K562 (cell line): ENCODE data around the gene NAV2. TPM values are rescaled to one million over a fixed set of nuclear protein-coding genes. Genes with fewer than 3 reads are reported as not detected.

ENCODE experiments used
- ATAC-seq: fragments of 200-7000 bp; cut with Tn5 transposase; 3 replicates; pipeline ENCODE4 v1.9.1; 2020; ENCODE audit warnings: moderate library complexity
- BruUV-seq: library from RNA; stranded (reverse); fragments of 400-500 nt; replicated peaks from 2 replicates; lab custom pipeline; 2021; lab: Mats Ljungman, UMichigan
- CTCF ChIA-PET: fragments of 300-600 bp; formaldehyde crosslinking; extraction: SDS; loops from one replicate; lab custom pipeline; 2021; ENCODE audit warnings: low intra/inter-chr PET ratio; lab: Yijun Ruan, JAX
- POLR2A ChIA-PET: fragments of 300-600, 350-650 bp; sonication (Branson Sonifier 250); formaldehyde crosslinking; extraction: SDS; loops from one replicate; lab custom pipeline; 2021; ENCODE audit warnings: antibody characterized with exemption, inconsistent platforms; lab: Yijun Ruan, JAX
- DNase-seq, 4 experiments: peaks; one replicate each; pipeline versions ENCODE4 v3.0.0 to v3.0.0-alpha.2; 2011 to 2018; ENCODE audit warnings: low spot score in 3 of 4, mixed read lengths in 3 of 4; ENCODE audit errors: extremely low read depth in 1 of 4
- FAIRE-seq: peaks from 2 replicates; lab custom pipeline; 2011; peaks lifted over from hg19 to GRCh38; lab: Jason Lieb, UNC
- H2AFZ ChIP-seq: 2 replicates; pipeline ENCODE4 v1.6.0; 2011; ENCODE audit warnings: low read depth, low read length, control low read depth, inconsistent platforms
- H3K27ac ChIP-seq: fragments of 200-600 bp; 3 replicates; pipeline ENCODE4 v1.8.0; 2011; ENCODE audit warnings: low read depth, mild to moderate bottlenecking, control low read depth, inconsistent platforms, low read length, moderate library complexity, mixed read lengths; ENCODE audit errors: extremely low read depth
- H3K27me3 ChIP-seq, 2 experiments: fragments of 300-600 bp in 1 of 2; 2 replicates in 1 of 2; 3 replicates in 1 of 2; pipeline versions ENCODE4 v1.6.0 to v1.8.0; 2011; ENCODE audit warnings: inconsistent platforms in 2 of 2, low read length in 2 of 2, mild to moderate bottlenecking in 1 of 2, mixed read lengths in 1 of 2, moderate library complexity in 1 of 2; ENCODE audit not compliant: control insufficient read depth in 2 of 2, insufficient read depth in 2 of 2
- H3K36me3 ChIP-seq: fragments of 300-600 bp; 3 replicates; pipeline ENCODE4 v1.8.0; 2011; ENCODE audit warnings: mild to moderate bottlenecking, low read length, inconsistent platforms; ENCODE audit not compliant: control insufficient read depth, insufficient read depth
- H3K4me1 ChIP-seq, 2 experiments: fragments of 200-600 bp in 1 of 2; replicated peaks in 1 of 2; 2 replicates in 1 of 2; 3 replicates in 1 of 2; pipeline versions ENCODE4 v1.5.1 to v1.8.0; 2011; ENCODE audit warnings: inconsistent platforms in 2 of 2, low read length in 2 of 2, mild to moderate bottlenecking in 1 of 2, mixed read lengths in 1 of 2, moderate library complexity in 1 of 2; ENCODE audit not compliant: control insufficient read depth in 2 of 2, insufficient read depth in 2 of 2
- H3K4me2 ChIP-seq: 2 replicates; pipeline ENCODE4 v1.6.1; 2011; ENCODE audit warnings: low read length, control low read depth, inconsistent platforms, mixed read lengths; ENCODE audit not compliant: insufficient read depth
- H3K4me3 ChIP-seq: fragments of 200-600 bp; sonication (generic), shearing (Covaris generic); 2 replicates; pipeline ENCODE4 v1.5.1; 2016; ENCODE audit warnings: control low read depth, inconsistent platforms
- H3K79me2 ChIP-seq: fragments of 200-600 bp; 3 replicates; pipeline ENCODE4 v1.8.0; 2011; ENCODE audit warnings: low read length, inconsistent platforms; ENCODE audit not compliant: control insufficient read depth, insufficient read depth
- H3K9ac ChIP-seq, 2 experiments: 2 replicates each; pipeline versions ENCODE4 v1.6.0 to v1.6.1; 2011; ENCODE audit warnings: low read depth in 2 of 2, low read length in 2 of 2, control low read depth in 1 of 2, inconsistent platforms in 1 of 2, mild to moderate bottlenecking in 1 of 2, mixed read lengths in 1 of 2; ENCODE audit not compliant: insufficient read depth in 1 of 2
- H3K9me1 ChIP-seq: one replicate; pipeline ENCODE4 v1.6.0; 2011; ENCODE audit warnings: inconsistent platforms, mild to moderate bottlenecking, low read length, moderate library complexity; ENCODE audit not compliant: control insufficient read depth, insufficient read depth
- H3K9me3 ChIP-seq: replicated peaks from 2 replicates; pipeline ENCODE4 v1.5.1; 2011; ENCODE audit warnings: low read depth, low read length, inconsistent platforms; ENCODE audit not compliant: control insufficient read depth, insufficient read depth
- H4K20me1 ChIP-seq: replicated peaks from 2 replicates; pipeline ENCODE4 v1.6.1; 2011; ENCODE audit warnings: low read length, inconsistent platforms, mixed read lengths; ENCODE audit not compliant: control insufficient read depth, insufficient read depth
- JUND ChIP-seq, 2 experiments: IDR thresholded peaks; 2 replicates in 1 of 2; 3 replicates in 1 of 2; pipeline ENCODE4 v1.6.1; 2011; ENCODE audit warnings: borderline replicate concordance in 2 of 2, low read depth in 2 of 2, low read length in 2 of 2, improper control_type of control experiment in 1 of 2, missing biosample characterization in 1 of 2, missing genetic modification characterization in 1 of 2, missing genetic modification reagents in 1 of 2
- MAFG ChIP-seq: fragments of 450-650 bp; conservative IDR thresholded peaks from 2 replicates; pipeline ENCODE4 v1.6.1; 2016; ENCODE audit warnings: missing genetic modification characterization, missing compliant biosample characterization
- NCOA6 ChIP-seq: fragments of 450-650 bp; IDR thresholded peaks from 2 replicates; pipeline ENCODE4 v1.6.1; 2017; ENCODE audit warnings: mild to moderate bottlenecking
- RFX7 ChIP-seq: fragments of 250-450 bp; sonication (Bioruptor Pico); IDR thresholded peaks from 2 replicates; pipeline ENCODE4 v1.5.1; 2021; ENCODE audit warnings: mild to moderate bottlenecking
- SNIP1 ChIP-seq: fragments of 450-650 bp; IDR thresholded peaks from 2 replicates; pipeline ENCODE4 v1.7.1; 2017; ENCODE audit warnings: low read depth, mild to moderate bottlenecking
- TBL1XR1 ChIP-seq, 2 experiments: IDR thresholded peaks; 2 replicates each; pipeline ENCODE4 v1.6.1; 2012; ENCODE audit warnings: improper control_type of control experiment in 2 of 2, low read length in 2 of 2, mild to moderate bottlenecking in 1 of 2
- TEAD4 ChIP-seq, 2 experiments: sonication (generic) in 1 of 2; formaldehyde crosslinking in 1 of 2; IDR thresholded peaks; 2 replicates each; pipeline versions ENCODE4 v1.6.1 to v1.8.0; 2012 to 2022; ENCODE audit warnings: borderline replicate concordance in 1 of 2, inconsistent platforms in 1 of 2, low read length in 1 of 2, mild to moderate bottlenecking in 1 of 2, missing genetic modification reagents in 1 of 2
- YBX1 ChIP-seq: fragments of 450-650 bp; IDR thresholded peaks from 2 replicates; pipeline ENCODE4 v1.7.1; 2016; ENCODE audit warnings: mild to moderate bottlenecking
- ZNF253 ChIP-seq: fragments of 250-450 bp; sonication (Bioruptor Pico); conservative IDR thresholded peaks from 2 replicates; pipeline ENCODE4 v1.6.1; 2021; ENCODE audit warnings: mild to moderate bottlenecking
- ZNF316 ChIP-seq: fragments of 450-650 bp; IDR thresholded peaks from 2 replicates; pipeline ENCODE4 v1.6.1; 2016
- ZNF586 ChIP-seq: fragments of 450-650 bp; formaldehyde crosslinking; conservative IDR thresholded peaks from 2 replicates; pipeline ENCODE4 v1.4.0; 2020; ENCODE audit warnings: mild to moderate bottlenecking, moderate library complexity
- ZNF77 ChIP-seq: fragments of 250-450 bp; sonication (Bioruptor Pico); IDR thresholded peaks from 2 replicates; pipeline ENCODE4 v1.5.0; 2020
- WGBS: fragments of 100-300 bp; shearing (Covaris generic); methylation state at CpG from one replicate; pipeline ENCODE4 v1.1.6; 2016; ENCODE audit warnings: low coverage, mixed read lengths; ENCODE audit not compliant: insufficient coverage; ENCODE audit errors: missing lambda C conversion rate; 5-methylcytosine and 5-hydroxymethylcytosine counted together
- in situ Hi-C: fragments of 300-500 bp; cut with MboI; formaldehyde crosslinking; loops from 4 replicates; pipeline ENCODE4 v1.15.0; 2018; ENCODE audit warnings: inconsistent platforms, mixed read lengths
- intact Hi-C: fragments of 100-400 bp; cut with micrococcal nuclease; formaldehyde crosslinking; loops from 2 replicates; pipeline ENCODE4 v1.14.2; 2022
- polyA plus RNA-seq, 8 experiments: library from polyadenylated mRNA; depleted of rRNA in 4 of 8; stranded (reverse) in 5 of 8; unstranded in 3 of 8; fragments of >200 nt; fragmentation: Nextera tagmentation in 2 of 8; fragmentation: Illumina TruSeq in 1 of 8; extraction: Ambion mirVana in 2 of 8; extraction: Trizol in 1 of 8; gene quantifications; 2 replicates each; pipeline versions ENCODE4 v1.2.1 to v1.2.3, GENCODE V29; 2011 to 2014; ENCODE audit warnings: inconsistent platforms in 1 of 8, missing spikeins in 1 of 8
- total RNA-seq, 7 experiments: library from RNA; depleted of rRNA in 6 of 7; stranded (reverse); fragments of >200 nt in 6 of 7; fragmentation: Illumina TruSeq in 2 of 7; extraction: Trizol in 2 of 7; gene quantifications; 2 replicates each; pipeline versions ENCODE4 v1.2.1 to v1.2.3, GENCODE V29; 2011 to 2021; ENCODE audit warnings: low replicate concordance in 1 of 7
- TF ChIP-seq, protein P1 (sequence below): IDR thresholded peaks from 3 replicates; pipeline ENCODE4 v1.6.1; 2011; ENCODE audit warnings: borderline replicate concordance, mild to moderate bottlenecking; ENCODE audit not compliant: insufficient read length, insufficient read depth

NAV2 gene
- total and polyA plus RNA-seq, 9 of the 15 experiments (the other 6 are each of a cell fraction or from before 2014, with no cell fraction given), result 0.03 to 0.35 (median 0.05) TPM

DNA sequence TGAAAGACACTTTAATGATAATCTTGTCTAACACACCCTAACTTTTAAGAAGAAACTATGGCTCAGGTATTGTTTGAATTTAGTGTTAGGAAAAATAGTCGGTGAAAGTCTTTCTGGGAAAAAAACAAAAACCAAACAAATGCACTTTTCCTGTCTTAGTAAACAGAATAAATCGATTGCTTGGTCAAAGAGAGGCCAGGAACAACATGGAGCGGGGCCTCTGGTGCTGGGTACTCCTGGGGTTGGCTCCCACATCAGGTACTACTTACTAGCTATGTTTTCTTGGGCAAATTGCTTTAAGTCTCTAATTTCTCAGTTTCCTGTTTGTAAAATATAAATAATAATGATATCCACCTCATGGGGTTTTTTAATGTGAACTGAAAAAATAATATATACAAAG lies 46.8 kb downstream of the NAV2 start (continued):
- TF ChIP-seq TEAD4 (IDR thresholded peaks at IDR 0.05; ENCODE audit: low read length) (no peak), TEAD4 (CRISPR knock-in tag; IDR thresholded peaks at IDR 0.05; ENCODE audit: borderline replicate concordance) (no peak), ZNF586 (no peak), ZNF77 (CRISPR knock-in tag) (no peak)
- TF ChIP-seq, protein P1, sequence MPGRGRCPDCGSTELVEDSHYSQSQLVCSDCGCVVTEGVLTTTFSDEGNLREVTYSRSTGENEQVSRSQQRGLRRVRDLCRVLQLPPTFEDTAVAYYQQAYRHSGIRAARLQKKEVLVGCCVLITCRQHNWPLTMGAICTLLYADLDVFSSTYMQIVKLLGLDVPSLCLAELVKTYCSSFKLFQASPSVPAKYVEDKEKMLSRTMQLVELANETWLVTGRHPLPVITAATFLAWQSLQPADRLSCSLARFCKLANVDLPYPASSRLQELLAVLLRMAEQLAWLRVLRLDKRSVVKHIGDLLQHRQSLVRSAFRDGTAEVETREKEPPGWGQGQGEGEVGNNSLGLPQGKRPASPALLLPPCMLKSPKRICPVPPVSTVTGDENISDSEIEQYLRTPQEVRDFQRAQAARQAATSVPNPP, result no peak

DNA sequence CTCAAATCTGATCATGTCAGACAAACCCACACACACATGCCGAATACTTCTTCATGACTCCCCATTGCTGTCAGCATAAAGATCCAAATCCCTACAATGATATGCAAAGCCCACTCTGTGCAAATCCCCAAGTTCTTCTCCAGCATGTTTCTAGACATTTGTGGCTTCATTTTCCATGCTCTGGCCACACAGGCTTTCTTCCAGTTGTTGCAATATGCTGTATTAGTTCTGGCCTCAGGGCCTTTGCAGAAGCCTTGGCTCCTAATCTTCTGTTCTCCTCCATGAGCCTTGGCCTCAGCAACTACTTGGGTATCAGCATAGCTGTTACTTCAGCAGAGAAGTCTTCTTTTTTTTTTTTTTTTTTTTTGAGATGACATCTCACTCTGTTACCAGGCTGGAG lies 49.6 kb downstream of the NAV2 start:
- 0% methylated on average over 1 of the region's 1 CpG for WGBS
- H3K4me1 ChIP-seq, result no peaks in the 10 kb centered on the region
- H3K4me3 ChIP-seq, result no peak overlapping the region
- intact Hi-C loops (no loop called here), in situ Hi-C loops (loop anchor here (25.0 kb wide), 1 partner anchor 700 kb away; the partner anchor contains the start of gene MRGPRX2)
- peaks cover 0 to 6% of the 10 kb centered on the region in 2 experiments; a peak in 2 of 5 replicates for H3K27me3 ChIP-seq
- H3K27ac ChIP-seq, result no peak overlapping the region
- ATAC-seq, result no peak
- DNase-seq, result no peak
- H2AFZ ChIP-seq, result no peak overlapping the region
- ChIA-PET POLR2A (no interaction called here), CTCF (no interaction called here)
- no TSS peak for BruUV-seq
- H3K9me3 ChIP-seq, result no peaks in the 10 kb centered on the region
- H3K4me2 ChIP-seq, result no peak overlapping the region
- H3K79me2 ChIP-seq, result no peaks in the 10 kb centered on the region
- H4K20me1 ChIP-seq, result 0 out of 2 replicates have a peak, but pooled peaks cover 2% of the 10 kb centered on the region
- FAIRE-seq, result no peak
- no peaks in the 10 kb centered on the region for H3K9me1 ChIP-seq
- H3K9ac ChIP-seq, result no peak overlapping the region
- no peaks in the 10 kb centered on the region for H3K36me3 ChIP-seq
- TF ChIP-seq SNIP1, result no peak
- no peak for TF ChIP-seq TBL1XR1 (IDR thresholded peaks at IDR 0.05; ENCODE audit: low read length in 2 of 2)
- TF ChIP-seq ZNF253 (CRISPR knock-in tag), result no peak
- no peak for TF ChIP-seq ZNF316
- no peak for TF ChIP-seq MAFG (tag)
- TF ChIP-seq JUND (IDR thresholded peaks at IDR 0.05; ENCODE audit: borderline replicate concordance, low read depth, low read length), result no peak
- TF ChIP-seq JUND (tag; IDR thresholded peaks at IDR 0.05; ENCODE audit: borderline replicate concordance, low read depth, low read length), result no peak
- TF ChIP-seq YBX1, result no peak
- TF ChIP-seq NCOA6, result no peak
- no peak for TF ChIP-seq RFX7 (CRISPR knock-in tag)
